Trophoblast cell (in vitro differentiated cells and primary cell): Measurements from ENCODE around the gene MRGPRD.

Source experiments
- DNase-seq, 2 donors: peaks; one replicate each; pipeline ENCODE4 v3.0.0-alpha.2; 2016
- H2AFZ ChIP-seq: 2 replicates; pipeline ENCODE4 v1.6.1; 2013; ENCODE audit warnings: low read length, moderate library complexity, mild to moderate bottlenecking; ENCODE audit not compliant: insufficient read depth, poor library complexity
- H2AK5ac ChIP-seq: 2 replicates; pipeline ENCODE4 v1.6.1; 2013; ENCODE audit warnings: mild to moderate bottlenecking, low read length
- H2BK120ac ChIP-seq: 2 replicates; pipeline ENCODE4 v1.6.1; 2013; ENCODE audit warnings: low read length, mild to moderate bottlenecking, moderate library complexity; ENCODE audit not compliant: insufficient read depth, poor library complexity
- H2BK12ac ChIP-seq: 2 replicates; pipeline ENCODE4 v1.6.1; 2013; ENCODE audit warnings: mild to moderate bottlenecking, low read length, moderate library complexity
- H2BK5ac ChIP-seq: 2 replicates; pipeline ENCODE4 v1.6.1; 2013; ENCODE audit warnings: low read length, low read depth, moderate library complexity, mild to moderate bottlenecking; ENCODE audit not compliant: poor library complexity
- H3K14ac ChIP-seq: 2 replicates; pipeline ENCODE4 v1.6.1; 2013; ENCODE audit warnings: mild to moderate bottlenecking, low read length
- H3K18ac ChIP-seq: 2 replicates; pipeline ENCODE4 v1.6.1; 2013; ENCODE audit warnings: mild to moderate bottlenecking, low read length
- H3K23ac ChIP-seq: 2 replicates; pipeline ENCODE4 v1.6.1; 2013; ENCODE audit warnings: low read length
- H3K27ac ChIP-seq: 2 replicates; pipeline ENCODE4 v1.5.1; 2013; ENCODE audit warnings: low read depth, mild to moderate bottlenecking, inconsistent platforms, low read length, moderate library complexity
- H3K27me3 ChIP-seq: 2 replicates; pipeline ENCODE4 v1.6.1; 2013; ENCODE audit warnings: inconsistent platforms, mild to moderate bottlenecking, low read length, moderate library complexity; ENCODE audit not compliant: insufficient read depth
- H3K36me3 ChIP-seq, 2 experiments: 1 replicate in 1 of 2; 2 replicates in 1 of 2; pipeline ENCODE4 v1.6.1; 2013; ENCODE audit warnings: low read length in 2 of 2, mild to moderate bottlenecking in 2 of 2, moderate library complexity in 1 of 2; ENCODE audit not compliant: insufficient read depth in 2 of 2, control insufficient read depth in 1 of 2
- H3K4ac ChIP-seq: 2 replicates; pipeline ENCODE4 v1.6.1; 2013; ENCODE audit warnings: low read depth, mild to moderate bottlenecking, low read length, moderate library complexity
- H3K4me1 ChIP-seq, 2 experiments: 1 replicate in 1 of 2; 2 replicates in 1 of 2; pipeline ENCODE4 v1.6.1; 2013; ENCODE audit warnings: low read length in 2 of 2, mild to moderate bottlenecking in 2 of 2, moderate library complexity in 1 of 2; ENCODE audit not compliant: insufficient read depth in 2 of 2, control insufficient read depth in 1 of 2
- H3K4me2 ChIP-seq: 2 replicates; pipeline ENCODE4 v1.6.1; 2013; ENCODE audit warnings: inconsistent platforms, mild to moderate bottlenecking, low read length, moderate library complexity
- H3K4me3 ChIP-seq: 2 replicates; pipeline ENCODE4 v1.5.1; 2013; ENCODE audit warnings: mild to moderate bottlenecking, low read depth, low read length, inconsistent platforms
- H3K79me1 ChIP-seq: one replicate; pipeline ENCODE4 v1.6.1; 2013; ENCODE audit warnings: low read length
- H3K79me2 ChIP-seq: 2 replicates; pipeline ENCODE4 v1.6.1; 2013; ENCODE audit warnings: low read length, mild to moderate bottlenecking; ENCODE audit not compliant: control insufficient read depth, insufficient read depth, poor library complexity
- H3K9ac ChIP-seq: 2 replicates; pipeline ENCODE4 v1.6.1; 2013; ENCODE audit warnings: mild to moderate bottlenecking, low read length
- H3K9me3 ChIP-seq: 2 replicates; pipeline ENCODE4 v1.6.1; 2013; ENCODE audit warnings: low read depth, mild to moderate bottlenecking, control low read depth, inconsistent platforms, low read length; ENCODE audit not compliant: insufficient read depth
- H4K12ac ChIP-seq: 2 replicates; pipeline ENCODE4 v1.6.1; 2013; ENCODE audit warnings: low read depth, mild to moderate bottlenecking, low read length, moderate library complexity
- H4K8ac ChIP-seq: 2 replicates; pipeline ENCODE4 v1.6.1; 2013; ENCODE audit warnings: low read depth, mild to moderate bottlenecking, low read length, moderate library complexity
- H4K91ac ChIP-seq: one replicate; pipeline ENCODE4 v1.6.1; 2013; ENCODE audit warnings: low read depth, mild to moderate bottlenecking, low read length, moderate library complexity
- WGBS: extraction: QIAGEN DNeasy Blood & Tissue Kit; methylation state at CpG from one replicate; pipeline ENCODE4 v1.1.7; 2013; ENCODE audit warnings: missing lambda C conversion rate; ENCODE audit not compliant: insufficient read length, insufficient coverage; ENCODE audit errors: extremely low coverage; 5-methylcytosine and 5-hydroxymethylcytosine counted together

Gene MRGPRD

GRCh38 chr11:69007975-69008381 lies 27.2 kb upstream of the MRGPRD start:
- H3K4me2 ChIP-seq: no peak overlapping the region
- H3K14ac ChIP-seq: no peak overlapping the region
- no peak overlapping the region for H4K8ac ChIP-seq
- H2BK12ac ChIP-seq: no peak overlapping the region
- H3K23ac ChIP-seq: no peak overlapping the region
- no peaks in the 10 kb centered on the region for H3K36me3 ChIP-seq
- H3K27me3 ChIP-seq: no peaks in the 10 kb centered on the region
- H4K12ac ChIP-seq: no peak overlapping the region
- H3K79me2 ChIP-seq: no peaks in the 10 kb centered on the region
- H2AK5ac ChIP-seq: no peak overlapping the region
- H3K9ac ChIP-seq: no peak overlapping the region
- H2AFZ ChIP-seq: no peak overlapping the region
- no peak for DNase-seq
- no peak overlapping the region for H3K27ac ChIP-seq
- no peak overlapping the region for H2BK120ac ChIP-seq
- H3K4me1 ChIP-seq: peaks cover 25 to 28% of the 10 kb centered on the region in 2 experiments
- WGBS: no CpG with 5 or more reads among the region's 8 CpGs
- H3K18ac ChIP-seq: no peak overlapping the region
- H3K79me1 ChIP-seq: peaks cover 2% of the 10 kb centered on the region
- H4K91ac ChIP-seq: no peak overlapping the region
- H3K9me3 ChIP-seq: no peaks in the 10 kb centered on the region
- H3K4me3 ChIP-seq: no peak overlapping the region
- H2BK5ac ChIP-seq: no peak overlapping the region
- no peak overlapping the region for H3K4ac ChIP-seq

DNA sequence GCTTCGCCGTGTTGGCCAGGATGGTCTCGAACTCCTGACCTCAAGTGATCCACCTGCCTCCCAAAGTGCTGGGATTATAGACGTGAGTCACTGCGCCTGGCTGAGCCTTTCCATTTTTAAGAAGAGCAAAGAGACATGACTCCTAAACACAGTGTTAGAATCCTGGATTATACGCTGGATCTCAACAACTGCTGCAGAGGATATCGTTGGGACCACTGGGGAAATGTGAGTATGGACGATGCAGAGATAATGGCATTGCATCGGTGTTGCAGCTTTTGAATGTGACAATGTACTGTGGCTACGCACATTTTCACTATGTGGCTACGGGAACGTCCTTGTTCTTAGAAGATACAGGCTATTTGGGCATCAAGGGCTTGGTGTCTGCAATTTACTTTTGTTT lies 26.0 kb upstream of the MRGPRD start:
- no peak overlapping the region for H2AK5ac ChIP-seq

GRCh38 chr11:69005631-69006368 lies 25.0 kb upstream of the MRGPRD start:
- peaks cover 18 to 22% of the 10 kb centered on the region in 2 experiments for H3K4me1 ChIP-seq
- H3K18ac ChIP-seq: no peak overlapping the region
- no peak overlapping the region for H3K4ac ChIP-seq
- no peaks in the 10 kb centered on the region for H3K9me3 ChIP-seq
- H4K8ac ChIP-seq: no peak overlapping the region
- no peak overlapping the region for H3K4me2 ChIP-seq
- no peak for DNase-seq
- no peak overlapping the region for H3K4me3 ChIP-seq
- H3K79me1 ChIP-seq: no peaks in the 10 kb centered on the region
- no peak overlapping the region for H2AFZ ChIP-seq
- WGBS: no CpG with 5 or more reads among the region's 48 CpGs
- H2BK5ac ChIP-seq: no peak overlapping the region
- H2BK120ac ChIP-seq: no peak overlapping the region
- no peaks in the 10 kb centered on the region for H3K27me3 ChIP-seq
- no peaks in the 10 kb centered on the region for H3K79me2 ChIP-seq
- H2BK12ac ChIP-seq: no peak overlapping the region
- H3K9ac ChIP-seq: no peak overlapping the region
- no peaks in the 10 kb centered on the region for H3K36me3 ChIP-seq
- no peak overlapping the region for H3K23ac ChIP-seq
- H3K14ac ChIP-seq: no peak overlapping the region
- H2AK5ac ChIP-seq: no peak overlapping the region
- H3K27ac ChIP-seq: no peak overlapping the region
- H4K12ac ChIP-seq: no peak overlapping the region
- no peak overlapping the region for H4K91ac ChIP-seq

More for the DNA sequence above, 26.0 kb upstream of the MRGPRD start:
- Histone ChIP-seq H3K9me3 (no peaks in the 10 kb centered on the region), H2BK5ac (no peak overlapping the region), H3K79me1 (peaks cover 2% of the 10 kb centered on the region), H3K23ac (no peak overlapping the region), H2BK120ac (no peak overlapping the region), H3K9ac (no peak overlapping the region), H4K8ac (no peak overlapping the region), H3K27me3 (no peaks in the 10 kb centered on the region), H4K12ac (no peak overlapping the region), H2AFZ (no peak overlapping the region), H3K27ac (no peak overlapping the region), H3K4ac (no peak overlapping the region), H4K91ac (no peak overlapping the region), H3K36me3 (no peaks in the 10 kb centered on the region), H3K4me3 (no peak overlapping the region), H3K14ac (no peak overlapping the region), H3K4me2 (no peak overlapping the region), H3K4me1 (peaks cover 25 to 28% of the 10 kb centered on the region in 2 experiments), H3K18ac (no peak overlapping the region), H3K79me2 (no peaks in the 10 kb centered on the region), H2BK12ac (no peak overlapping the region)
- WGBS: no CpG with 5 or more reads among the region's 12 CpGs
- DNase-seq: no peak

DNA sequence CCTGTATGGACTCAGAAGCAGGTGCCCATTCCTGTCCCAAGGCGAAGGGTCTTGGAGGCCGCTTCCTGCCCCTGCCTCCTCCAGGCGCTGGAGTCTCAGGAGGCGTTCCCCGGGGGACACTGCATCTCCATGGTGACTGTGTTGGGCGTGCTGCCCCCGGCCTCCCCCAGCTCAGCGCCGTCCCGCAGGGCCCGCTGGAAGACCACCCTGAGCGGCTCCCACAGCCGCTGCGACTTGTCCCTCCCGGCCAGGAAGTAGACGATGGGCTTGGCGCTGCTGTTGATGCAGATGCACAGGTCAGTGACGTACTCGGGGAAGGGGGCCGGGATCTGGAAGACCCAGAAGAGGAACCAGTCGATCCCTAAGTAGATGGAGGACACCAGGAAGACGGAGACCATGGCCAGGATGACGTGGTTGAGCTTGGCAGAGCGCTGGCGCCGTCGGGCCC lies 24.4 kb upstream of the MRGPRD start:
- no peaks in the 10 kb centered on the region for H3K79me1 ChIP-seq
- H4K8ac ChIP-seq: no peak overlapping the region
- H3K4me2 ChIP-seq: no peak overlapping the region
- H2BK12ac ChIP-seq: no peak overlapping the region
- H3K9ac ChIP-seq: no peak overlapping the region
- no peak overlapping the region for H3K4ac ChIP-seq
- H3K4me3 ChIP-seq: no peak overlapping the region
- H3K4me1 ChIP-seq: peaks cover 12 to 16% of the 10 kb centered on the region in 2 experiments
- no peak overlapping the region for H4K91ac ChIP-seq
- H3K36me3 ChIP-seq: no peaks in the 10 kb centered on the region
- H3K9me3 ChIP-seq: no peaks in the 10 kb centered on the region
- no peak overlapping the region for H3K23ac ChIP-seq
- H2BK5ac ChIP-seq: no peak overlapping the region
- no peak overlapping the region for H3K14ac ChIP-seq
- H3K18ac ChIP-seq: no peak overlapping the region
- H2AK5ac ChIP-seq: no peak overlapping the region
- H2BK120ac ChIP-seq: no peak overlapping the region
- no peaks in the 10 kb centered on the region for H3K27me3 ChIP-seq
- no CpG with 5 or more reads among the region's 27 CpGs for WGBS
- H2AFZ ChIP-seq: no peak overlapping the region
- no peak overlapping the region for H3K27ac ChIP-seq
- DNase-seq: no peak
- H3K79me2 ChIP-seq: no peaks in the 10 kb centered on the region
- no peak overlapping the region for H4K12ac ChIP-seq
